SK-N-SH treated with all-trans-retinoic acid at 6 μM for 48 hours (cell line): ENCODE measurements around the gene RTF2.

ENCODE experiments used
- ARNTL ChIP-seq: fragments of 450-650 bp; formaldehyde crosslinking; IDR thresholded peaks from 2 replicates; pipeline ENCODE4 v1.5.0; 2020; ENCODE audit warnings: low read depth, mild to moderate bottlenecking, moderate library complexity, borderline replicate concordance
- BACH2 ChIP-seq: fragments of 250-450 bp; sonication (Bioruptor Pico); IDR thresholded peaks from 2 replicates; pipeline ENCODE4 v1.9.0; 2021; ENCODE audit warnings: mild to moderate bottlenecking, borderline replicate concordance
- CSDC2 ChIP-seq: fragments of 250-450 bp; sonication (Bioruptor Pico); IDR thresholded peaks from 2 replicates; pipeline ENCODE4 v1.5.0; 2020; ENCODE audit warnings: mild to moderate bottlenecking, moderate library complexity
- CSRNP3 ChIP-seq: fragments of 250-450 bp; sonication (Bioruptor Pico); IDR thresholded peaks from 2 replicates; pipeline ENCODE4 v1.5.1; 2021; ENCODE audit warnings: mild to moderate bottlenecking, moderate library complexity
- POU6F1 ChIP-seq: fragments of 250-450 bp; sonication (Bioruptor Pico); IDR thresholded peaks from 2 replicates; pipeline ENCODE4 v1.8.0; 2021; ENCODE audit warnings: low read depth, mild to moderate bottlenecking, moderate library complexity, borderline replicate concordance
- RARB ChIP-seq: fragments of 250-450 bp; sonication (Bioruptor Pico); IDR thresholded peaks from 2 replicates; pipeline ENCODE4 v1.8.0; 2021; ENCODE audit warnings: mild to moderate bottlenecking, moderate library complexity
- SNAI2 ChIP-seq: fragments of 250-450 bp; sonication (Bioruptor Pico); IDR thresholded peaks from 2 replicates; pipeline ENCODE4 v1.5.0; 2020; ENCODE audit warnings: mild to moderate bottlenecking, moderate library complexity
- TOX ChIP-seq: fragments of 250-450 bp; sonication (Bioruptor Pico); IDR thresholded peaks from 2 replicates; pipeline ENCODE4 v1.8.0; 2021; ENCODE audit warnings: mild to moderate bottlenecking, moderate library complexity, borderline replicate concordance
- TSHZ2 ChIP-seq: fragments of 250-450 bp; sonication (Bioruptor Pico); IDR thresholded peaks from 2 replicates; pipeline ENCODE4 v1.5.0; 2020; ENCODE audit warnings: mild to moderate bottlenecking, moderate library complexity
- ZC3H10 ChIP-seq: fragments of 250-450 bp; sonication (Bioruptor Pico); IDR thresholded peaks from 2 replicates; pipeline ENCODE4 v1.5.1; 2021; ENCODE audit warnings: mild to moderate bottlenecking, moderate library complexity
- ZFP30 ChIP-seq: fragments of 450-650 bp; formaldehyde crosslinking; IDR thresholded peaks from 2 replicates; pipeline ENCODE4 v1.5.0; 2022; ENCODE audit warnings: mild to moderate bottlenecking, moderate library complexity
- ZNF70 ChIP-seq: fragments of 450-650 bp; formaldehyde crosslinking; IDR thresholded peaks from 2 replicates; pipeline ENCODE4 v1.5.0; 2020; ENCODE audit warnings: mild to moderate bottlenecking, moderate library complexity
- TF ChIP-seq, protein P1 (sequence below): fragments of 250-450 bp; sonication (Bioruptor Pico); IDR thresholded peaks from 2 replicates; pipeline ENCODE4 v1.8.0; 2020; ENCODE audit warnings: mild to moderate bottlenecking, moderate library complexity, borderline replicate concordance
- TF ChIP-seq, protein P2 (sequence below): fragments of 250-450 bp; sonication (Bioruptor Pico); IDR thresholded peaks from 2 replicates; pipeline ENCODE4 v1.5.1; 2020; ENCODE audit warnings: low read depth, mild to moderate bottlenecking, moderate library complexity

DNA sequence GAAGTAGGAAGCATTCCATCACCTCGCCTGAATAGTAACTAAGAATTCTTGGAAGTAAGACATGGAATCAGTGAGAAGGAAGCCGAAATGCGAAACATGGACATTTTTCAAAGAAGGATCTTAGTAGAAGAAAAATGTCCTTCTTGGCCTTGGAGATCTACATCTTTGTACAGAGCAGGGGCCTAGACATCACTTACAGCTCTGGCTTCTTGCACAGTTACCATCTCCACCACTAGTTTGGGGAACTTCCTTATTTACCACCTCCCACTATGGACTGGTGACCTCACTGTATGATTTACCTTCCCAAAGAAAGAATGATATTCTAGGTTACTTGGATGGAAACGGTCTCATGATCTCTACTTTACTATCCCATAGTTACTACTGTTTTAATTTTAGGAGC is 40.6 kb upstream of the RTF2 start:
- no peak for TF ChIP-seq CSDC2 (CRISPR knock-in tag)
- TF ChIP-seq BACH2 = no peak
- no peak for TF ChIP-seq ZFP30 (CRISPR knock-in tag)
- TF ChIP-seq ARNTL (CRISPR knock-in tag) = no peak
- TF ChIP-seq, protein P1, sequence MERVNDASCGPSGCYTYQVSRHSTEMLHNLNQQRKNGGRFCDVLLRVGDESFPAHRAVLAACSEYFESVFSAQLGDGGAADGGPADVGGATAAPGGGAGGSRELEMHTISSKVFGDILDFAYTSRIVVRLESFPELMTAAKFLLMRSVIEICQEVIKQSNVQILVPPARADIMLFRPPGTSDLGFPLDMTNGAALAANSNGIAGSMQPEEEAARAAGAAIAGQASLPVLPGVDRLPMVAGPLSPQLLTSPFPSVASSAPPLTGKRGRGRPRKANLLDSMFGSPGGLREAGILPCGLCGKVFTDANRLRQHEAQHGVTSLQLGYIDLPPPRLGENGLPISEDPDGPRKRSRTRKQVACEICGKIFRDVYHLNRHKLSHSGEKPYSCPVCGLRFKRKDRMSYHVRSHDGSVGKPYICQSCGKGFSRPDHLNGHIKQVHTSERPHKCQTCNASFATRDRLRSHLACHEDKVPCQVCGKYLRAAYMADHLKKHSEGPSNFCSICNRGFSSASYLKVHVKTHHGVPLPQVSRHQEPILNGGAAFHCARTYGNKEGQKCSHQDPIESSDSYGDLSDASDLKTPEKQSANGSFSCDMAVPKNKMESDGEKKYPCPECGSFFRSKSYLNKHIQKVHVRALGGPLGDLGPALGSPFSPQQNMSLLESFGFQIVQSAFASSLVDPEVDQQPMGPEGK (CRISPR knock-in tag) = no peak
- no peak for TF ChIP-seq SNAI2
- TF ChIP-seq, protein P2, sequence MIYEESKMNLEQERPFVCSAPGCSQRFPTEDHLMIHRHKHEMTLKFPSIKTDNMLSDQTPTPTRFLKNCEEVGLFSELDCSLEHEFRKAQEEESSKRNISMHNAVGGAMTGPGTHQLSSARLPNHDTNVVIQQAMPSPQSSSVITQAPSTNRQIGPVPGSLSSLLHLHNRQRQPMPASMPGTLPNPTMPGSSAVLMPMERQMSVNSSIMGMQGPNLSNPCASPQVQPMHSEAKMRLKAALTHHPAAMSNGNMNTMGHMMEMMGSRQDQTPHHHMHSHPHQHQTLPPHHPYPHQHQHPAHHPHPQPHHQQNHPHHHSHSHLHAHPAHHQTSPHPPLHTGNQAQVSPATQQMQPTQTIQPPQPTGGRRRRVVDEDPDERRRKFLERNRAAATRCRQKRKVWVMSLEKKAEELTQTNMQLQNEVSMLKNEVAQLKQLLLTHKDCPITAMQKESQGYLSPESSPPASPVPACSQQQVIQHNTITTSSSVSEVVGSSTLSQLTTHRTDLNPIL (CRISPR knock-in tag) = no peak
- TF ChIP-seq TOX (CRISPR knock-in tag) = no peak
- TF ChIP-seq CSRNP3 (CRISPR knock-in tag) = no peak
- TF ChIP-seq RARB (CRISPR knock-in tag) = no peak
- TF ChIP-seq ZC3H10 = no peak
- no peak for TF ChIP-seq ZNF70
- no peak for TF ChIP-seq TSHZ2 (CRISPR knock-in tag)
- TF ChIP-seq POU6F1 = no peak
